GM12801 (cell line): ENCODE data around the gene SAE1.

Experiments used
- CTCF ChIP-seq: IDR thresholded peaks from one replicate; pipeline ENCODE4 v1.5.1; 2011; ENCODE audit warnings: control low read depth; ENCODE audit not compliant: insufficient read length; ENCODE audit errors: extremely low read depth

SAE1 gene

GRCh38 chr19:47158879-47159503 is 28.4 kb downstream of the SAE1 start:
- no peak for TF ChIP-seq CTCF

GRCh38 chr19:47161876-47162489 is 31.3 kb downstream of the SAE1 start:
- TF ChIP-seq CTCF = no peak

DNA sequence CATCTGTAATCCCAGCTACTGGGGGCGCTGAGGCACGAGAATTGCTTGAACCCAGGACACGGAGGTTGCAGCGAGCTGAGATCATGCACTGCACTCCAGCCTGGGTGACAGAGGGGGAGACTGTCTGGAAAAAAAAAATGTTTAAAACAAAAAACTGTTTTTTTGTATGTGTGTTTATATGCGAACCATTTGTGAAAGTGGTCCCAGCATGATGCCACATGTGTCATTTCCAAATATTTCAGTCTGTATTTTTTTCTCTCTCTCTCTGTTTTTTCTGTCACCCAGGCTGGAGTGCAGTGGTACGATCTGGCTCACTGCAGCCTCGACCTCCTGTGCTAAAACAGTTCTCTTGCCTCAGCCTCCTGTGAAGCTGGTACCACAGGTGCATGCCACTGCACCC is 37.4 kb downstream of the SAE1 start:
- no peak for TF ChIP-seq CTCF

DNA sequence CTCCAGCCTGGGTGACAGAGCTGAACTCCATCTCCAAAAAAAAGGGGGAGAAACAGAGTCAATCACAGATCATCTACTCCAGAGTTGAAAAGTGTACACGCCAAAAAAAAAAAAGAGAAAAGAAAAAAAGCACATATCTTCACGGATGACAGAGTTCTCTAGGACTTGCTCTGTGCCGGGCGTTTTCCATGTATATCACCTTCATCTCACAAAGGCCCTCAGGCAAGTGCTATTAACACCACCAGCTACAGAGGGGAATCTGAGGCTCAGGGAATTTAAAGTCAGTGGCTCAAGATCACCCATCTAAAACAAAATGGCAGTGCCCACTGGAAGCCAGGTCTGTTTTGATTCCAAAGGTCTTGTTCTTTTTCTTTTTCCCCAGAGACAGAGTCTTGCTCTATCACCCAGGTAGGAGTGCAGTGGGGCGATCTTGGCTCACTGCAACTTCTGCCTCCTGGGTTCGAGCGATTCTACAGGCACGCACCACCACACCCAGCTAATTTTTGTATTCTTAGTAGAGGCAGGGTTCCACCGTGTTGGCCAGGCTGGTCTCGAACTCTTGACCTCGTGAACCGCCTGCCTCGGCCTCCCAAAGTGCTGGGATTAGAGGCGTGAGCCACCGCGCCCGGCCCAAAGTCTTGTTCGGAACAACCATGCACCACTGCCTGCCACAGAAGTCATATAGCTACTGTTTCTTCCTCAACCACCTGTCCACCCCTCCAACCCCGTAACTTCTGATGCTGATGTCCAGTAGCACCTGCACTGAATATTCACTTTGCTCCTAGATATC is 42.2 kb downstream of the SAE1 start:
- TF ChIP-seq CTCF = no peak

GRCh38 chr19:47176071-47176626 is 45.5 kb downstream of the SAE1 start:
- TF ChIP-seq CTCF = no peak

- TF ChIP-seq CTCF = no peak
Observed at GRCh38 chr19:47176627-47177090, 46.0 kb downstream of the SAE1 start.

- no peak for TF ChIP-seq CTCF
Observed at GRCh38 chr19:47179653-47180310, 49.1 kb downstream of the SAE1 start.
